ENCODE measurements around the gene IREB2.
A peak's percentile ranks its signal among the peaks of the same experiment; 100 is the strongest.
"Not testable (repeated sequence)": the region's sequence is repeated elsewhere in the genome, so short reads cannot be mapped to it uniquely, and the experiment has no call there.

Gene IREB2

DNA sequence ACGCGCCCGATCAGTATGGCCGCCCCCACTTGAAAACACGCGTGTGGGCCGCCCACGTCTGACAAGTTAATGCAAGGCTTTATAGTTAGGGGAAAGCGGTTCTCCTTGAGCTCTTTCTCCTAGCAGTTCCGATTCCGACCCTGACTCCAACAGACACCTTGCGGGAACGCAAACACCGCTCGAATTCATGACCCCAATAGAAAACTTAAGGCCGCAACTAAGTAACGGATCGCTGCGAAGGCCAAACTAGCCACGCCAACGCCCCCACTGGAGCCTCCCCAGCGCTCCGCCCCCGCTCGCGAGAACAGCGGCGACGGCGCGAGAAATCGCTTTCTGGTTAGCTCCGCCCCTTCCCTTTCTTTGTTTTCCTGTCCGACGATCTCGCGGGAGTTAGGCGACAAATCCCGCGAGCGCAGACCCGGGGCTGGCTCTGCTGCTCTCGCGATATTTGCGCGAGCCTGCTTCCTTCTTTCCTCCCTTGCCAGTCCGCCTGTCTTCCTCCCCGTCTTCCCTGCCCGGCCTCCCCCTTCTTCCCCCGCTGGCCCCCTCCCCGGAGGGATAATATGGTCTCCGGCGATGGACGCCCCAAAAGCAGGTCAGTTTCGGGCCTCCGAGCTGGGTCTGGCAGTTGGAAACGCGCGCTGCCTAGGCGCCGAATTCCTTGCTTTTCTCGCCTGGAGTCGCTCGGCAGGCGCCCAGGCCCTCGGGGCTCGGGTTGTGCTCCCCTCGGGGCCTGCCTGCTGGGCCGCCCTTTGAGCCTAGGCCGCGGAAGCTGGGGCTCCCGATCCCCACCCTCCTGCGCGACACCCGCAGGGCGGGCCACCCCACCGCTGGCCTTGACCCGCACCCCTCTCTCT is at the start of gene IREB2:
IREB2 (plus strand) TSS at position 455 of the 857 bp plus-strand sequence; CDS start at position 577, 122 bp downstream.
- DNase-seq (ENCODE audit: low spot score), result peak; percentile 99

DNA sequence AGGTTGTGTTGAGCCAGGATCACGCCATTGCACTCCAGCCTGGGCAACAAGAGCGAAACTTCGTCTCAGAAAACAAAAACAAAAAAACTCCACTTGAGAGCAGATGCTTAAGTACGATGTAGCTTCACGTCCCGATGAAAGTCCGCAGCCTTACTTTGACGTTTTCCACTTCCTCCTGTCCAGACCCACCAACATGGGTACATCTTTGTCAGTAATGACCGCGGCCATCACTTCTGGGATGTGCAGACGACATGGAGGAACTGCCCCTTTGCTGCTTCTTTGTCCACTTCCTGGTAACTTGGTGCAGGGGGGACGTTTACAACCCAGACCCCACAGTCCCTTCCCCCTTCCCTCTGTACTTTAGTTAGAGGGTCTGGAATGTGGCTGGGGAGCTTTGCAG is 49.2 kb upstream of the IREB2 start:
- DNase-seq (ENCODE audit: low spot score), result no peak

DNA sequence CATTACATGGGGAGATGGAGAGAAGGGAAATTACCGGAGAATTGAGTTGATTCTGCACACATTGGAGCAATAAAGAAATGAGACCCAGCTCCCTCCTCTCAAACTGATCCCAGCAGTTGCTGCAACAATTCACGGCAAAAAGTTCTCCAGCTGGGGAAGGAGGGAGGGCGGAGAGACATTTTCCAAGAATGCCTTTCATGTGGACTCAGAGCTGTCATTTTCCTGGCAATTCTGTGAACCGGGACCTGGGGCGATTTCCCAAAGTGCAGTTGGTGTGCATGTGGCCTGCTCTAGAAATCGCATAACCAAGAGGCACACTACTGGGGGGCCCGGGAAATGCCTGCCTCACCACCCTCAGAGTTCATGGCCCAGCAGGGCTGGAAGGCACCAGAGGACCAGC is 48.7 kb upstream of the IREB2 start:
- peak; percentile 31 for DNase-seq (ENCODE audit: low spot score)

GRCh38 chr15:78389738-78390137 is 48.3 kb upstream of the IREB2 start:
- DNase-seq (ENCODE audit: low spot score), result no peak

GRCh38 chr15:78390242-78390641 is 47.8 kb upstream of the IREB2 start:
- no peak for DNase-seq (ENCODE audit: low spot score)

GRCh38 chr15:78390826-78391225 is 47.2 kb upstream of the IREB2 start:
- peak; percentile 23 for DNase-seq (ENCODE audit: low spot score)

GRCh38 chr15:78391781-78392180 is 46.2 kb upstream of the IREB2 start:
- DNase-seq (ENCODE audit: low spot score), result no peak

- no peak for DNase-seq (ENCODE audit: low spot score)
These were observed 45.6 kb upstream of the IREB2 start for GRCh38 chr15:78392430-78392829.

DNA sequence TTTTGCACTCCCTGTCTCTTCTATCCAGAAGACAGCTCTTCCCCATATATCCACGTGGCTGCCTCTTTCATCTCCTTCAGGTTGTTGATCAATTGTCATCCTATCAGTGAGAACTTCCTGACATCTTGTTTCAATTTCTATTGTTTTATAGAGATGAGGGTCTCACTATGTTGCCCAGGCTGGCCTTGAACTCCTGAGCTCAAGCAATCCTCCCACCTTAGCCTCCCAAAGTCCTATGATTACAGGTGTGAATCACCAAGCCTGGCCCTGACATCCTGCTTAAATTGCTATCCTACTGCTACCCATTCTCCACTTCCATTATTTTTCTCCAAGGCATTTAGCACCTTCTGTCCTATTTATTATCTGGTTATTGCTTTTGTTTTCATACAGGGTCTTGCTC is 44.9 kb upstream of the IREB2 start:
- no peak for DNase-seq (ENCODE audit: low spot score)

GRCh38 chr15:78394026-78394425 is 44.0 kb upstream of the IREB2 start:
- no peak for DNase-seq (ENCODE audit: low spot score)

GRCh38 chr15:78394981-78395616 is 42.9 kb upstream of the IREB2 start:
- no peak for DNase-seq (ENCODE audit: low spot score)

DNA sequence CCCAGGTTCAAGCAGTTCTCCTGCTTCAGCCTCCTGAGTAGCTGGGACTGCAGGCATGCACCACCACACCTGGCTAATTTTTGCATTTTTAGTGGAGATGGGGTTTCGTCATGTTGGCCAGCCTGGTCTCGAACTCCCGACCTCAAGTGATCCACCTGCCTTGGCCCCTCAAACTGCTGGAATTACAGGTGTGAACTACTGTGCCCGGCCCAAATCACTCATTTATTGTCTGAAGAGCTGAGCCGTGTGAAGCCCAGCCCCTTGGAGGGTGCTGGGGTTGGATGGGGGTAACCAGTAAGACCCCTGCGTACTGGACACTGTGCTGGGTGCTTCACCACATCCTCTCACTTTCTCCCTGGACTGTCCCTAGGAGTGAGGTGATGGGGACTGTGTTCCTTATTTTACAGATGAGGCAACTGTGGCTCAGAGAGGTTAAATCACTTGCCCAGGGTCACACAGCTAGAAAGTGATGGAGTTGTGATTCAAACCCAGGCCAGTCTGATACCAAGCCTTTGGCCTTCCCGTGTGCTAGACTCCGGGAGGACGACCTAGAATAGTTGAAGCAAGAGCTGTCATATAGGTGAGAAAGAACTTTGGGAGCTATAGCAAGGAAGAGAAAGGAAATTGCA is 41.7 kb upstream of the IREB2 start:
- no peak for DNase-seq (ENCODE audit: low spot score)

- DNase-seq (ENCODE audit: low spot score), result peak; percentile 60
These were observed 41.0 kb upstream of the IREB2 start for GRCh38 chr15:78396976-78397375.

GRCh38 chr15:78397382-78397781 is 40.6 kb upstream of the IREB2 start:
- DNase-seq (ENCODE audit: low spot score), result no peak

DNA sequence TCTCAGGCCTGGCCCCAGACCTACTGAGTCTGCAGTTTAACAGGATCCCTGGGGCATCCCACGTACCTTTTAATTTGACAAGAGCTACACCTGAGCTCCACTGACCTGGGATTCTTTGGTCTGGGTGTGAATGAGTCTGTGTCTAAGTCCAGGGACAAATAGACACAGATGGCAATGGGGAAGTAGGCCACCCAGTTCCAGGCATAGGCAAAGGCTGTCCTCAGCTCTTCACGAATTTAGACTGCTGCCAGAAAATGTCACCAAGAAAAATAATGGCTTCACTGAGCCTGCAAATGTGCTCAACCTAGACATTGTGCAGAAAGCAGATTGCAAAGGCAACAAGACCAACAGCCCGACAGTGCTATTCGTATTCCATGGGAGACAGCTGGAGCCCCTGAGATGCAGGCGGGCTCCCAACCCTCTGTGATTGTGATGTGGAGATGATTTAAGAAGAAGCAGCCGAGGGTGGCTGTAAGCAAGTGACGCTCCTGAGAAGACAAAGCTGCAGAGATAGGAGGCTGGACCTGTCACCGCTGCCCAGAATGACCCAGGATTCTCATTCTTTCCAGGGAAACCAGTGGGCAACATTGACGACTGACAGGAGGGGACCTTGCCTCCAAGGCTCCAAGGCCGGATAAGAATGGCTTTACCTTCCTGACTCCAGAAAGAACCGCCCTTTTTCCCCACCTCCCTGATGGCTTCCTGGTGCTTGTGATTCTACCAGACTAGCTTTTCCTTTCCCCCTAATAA is 39.8 kb upstream of the IREB2 start:
- DNase-seq (ENCODE audit: low spot score), result no peak

GRCh38 chr15:78399091-78399490 is 38.9 kb upstream of the IREB2 start:
- DNase-seq (ENCODE audit: low spot score), result no peak

- DNase-seq (ENCODE audit: low spot score), result no peak
These were observed 35.9 kb upstream of the IREB2 start for GRCh38 chr15:78402061-78402610.

DNA sequence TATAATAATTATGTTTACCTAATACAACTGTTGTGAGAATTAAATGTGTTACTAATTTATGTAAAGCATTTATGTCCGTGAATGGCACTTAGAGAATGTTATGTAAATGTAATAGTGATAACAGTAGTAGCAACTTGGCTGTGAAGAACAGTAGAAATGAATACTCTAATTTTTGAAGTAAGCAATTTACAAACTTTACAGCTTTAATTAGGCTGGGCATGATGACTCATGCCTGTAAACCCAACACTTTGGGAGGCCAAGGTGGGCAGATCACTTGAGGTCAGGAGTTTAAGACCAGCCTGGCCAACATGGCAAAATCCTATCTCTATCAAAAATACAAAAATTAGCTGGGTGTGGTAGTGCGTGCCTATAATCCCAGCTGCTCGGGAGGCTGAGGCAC is 33.9 kb upstream of the IREB2 start:
- no peak for DNase-seq (ENCODE audit: low spot score)

GRCh38 chr15:78404796-78405195 is 33.2 kb upstream of the IREB2 start:
- not testable (repeated sequence) for DNase-seq (ENCODE audit: low spot score)

- no peak for DNase-seq (ENCODE audit: low spot score)
These were observed 32.6 kb upstream of the IREB2 start for GRCh38 chr15:78405336-78405924.

DNA sequence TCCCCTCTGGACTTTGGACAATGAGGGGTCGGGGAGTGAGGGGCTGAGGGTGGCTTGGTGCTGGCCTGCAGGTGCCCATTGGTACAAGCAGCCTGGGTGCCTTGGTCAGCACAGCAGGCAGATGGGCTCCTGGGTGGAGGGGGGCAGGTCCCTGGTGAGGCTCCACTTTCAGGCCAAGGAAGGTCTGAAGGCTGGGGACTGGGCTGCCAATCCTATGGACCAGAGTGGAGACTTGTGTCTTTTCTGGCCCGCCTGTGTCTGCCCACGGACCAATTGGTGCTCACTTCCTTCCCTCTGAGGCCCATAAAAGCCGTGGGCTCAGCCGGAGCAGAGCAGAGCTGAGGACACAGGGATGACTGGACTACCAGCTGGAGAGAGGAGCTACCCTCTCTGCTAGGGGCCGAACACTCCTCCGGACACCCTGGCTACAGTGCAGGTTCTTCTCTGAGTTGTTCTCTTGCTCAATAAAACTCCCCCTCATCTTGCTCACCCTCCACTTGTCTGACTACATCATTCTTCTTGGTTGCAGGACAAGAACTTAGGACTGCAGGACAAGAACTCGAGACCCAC is 31.9 kb upstream of the IREB2 start:
- no peak for DNase-seq (ENCODE audit: low spot score)

Data from GM03348 (cell line).